Breast epithelium (tissue), 4 donors: ENCODE data around the gene LMO2. TPM values are rescaled to one million over a fixed set of nuclear protein-coding genes. Genes with fewer than 3 reads are reported as not detected.

Source experiments
- DNase-seq, 2 donors: peaks; one replicate each; pipeline ENCODE4 v3.0.0-alpha.2; 2019; ENCODE audit warnings: low spot score in 2 of 2
- H3K27ac ChIP-seq, 2 donors: fragments of 200-600 bp; sonication (generic) in 1 of 2; one replicate each; pipeline ENCODE4 v1.5.1; 2016 to 2019; ENCODE audit warnings: mild to moderate bottlenecking in 1 of 2
- H3K27me3 ChIP-seq, 2 donors: fragments of 200-600 bp; sonication (generic) in 1 of 2; one replicate each; pipeline versions ENCODE4 v1.5.1 to v1.6.0; 2017 to 2019; ENCODE audit warnings: control low read depth in 1 of 2, mild to moderate bottlenecking in 1 of 2
- H3K36me3 ChIP-seq: fragments of 200-600 bp; one replicate; pipeline ENCODE4 v1.5.1; 2019
- H3K4me1 ChIP-seq, 2 donors: fragments of 200-600 bp; sonication (generic); one replicate each; pipeline ENCODE4 v1.5.1; 2016 to 2019; ENCODE audit warnings: control low read depth in 1 of 2
- H3K4me3 ChIP-seq, 3 donors: fragments of 200-600 bp; sonication (generic); 1 replicate in 2 of 3; 2 replicates in 1 of 3; pipeline ENCODE4 v1.5.1; 2016 to 2019; ENCODE audit warnings: mild to moderate bottlenecking in 3 of 3, moderate library complexity in 2 of 3
- H3K9me3 ChIP-seq, 2 donors: fragments of 200-600 bp; sonication (generic) in 1 of 2; one replicate each; pipeline ENCODE4 v1.5.1; 2016 to 2019; ENCODE audit warnings: control low read depth in 1 of 2
- POLR2A ChIP-seq: fragments of 450-650 bp; IDR thresholded peaks from one replicate; pipeline ENCODE4 v1.6.1; 2016; ENCODE audit warnings: antibody characterized with exemption, mild to moderate bottlenecking, moderate library complexity
- POLR2AphosphoS5 ChIP-seq, 3 donors: sonication (generic); formaldehyde crosslinking; IDR thresholded peaks; one replicate each; pipeline ENCODE4 v1.6.1; 2017; ENCODE audit warnings: antibody characterized with exemption in 3 of 3
- intact Hi-C: fragments of 100-400 bp; cut with DNase I; formaldehyde crosslinking; loops from one replicate; pipeline ENCODE4 v1.15.1; 2023; ENCODE audit warnings: low total_unique reads
- total RNA-seq, 3 donors: library from RNA; depleted of rRNA; stranded (reverse); fragments of >200 nt; gene quantifications; one replicate each; pipeline ENCODE4 v1.1.0, GENCODE V29; 2016
- TF ChIP-seq, protein P1 (sequence below), 3 donors: fragments of 450-650 bp; IDR thresholded peaks; one replicate each; pipeline ENCODE4 v1.5.1; 2016 to 2017; ENCODE audit warnings: antibody characterized with exemption in 3 of 3, mild to moderate bottlenecking in 3 of 3, moderate library complexity in 3 of 3

Gene LMO2
- total RNA-seq, 3 donors from 2014 or later: 19.5 to 21.9 (median 20.0) TPM

DNA sequence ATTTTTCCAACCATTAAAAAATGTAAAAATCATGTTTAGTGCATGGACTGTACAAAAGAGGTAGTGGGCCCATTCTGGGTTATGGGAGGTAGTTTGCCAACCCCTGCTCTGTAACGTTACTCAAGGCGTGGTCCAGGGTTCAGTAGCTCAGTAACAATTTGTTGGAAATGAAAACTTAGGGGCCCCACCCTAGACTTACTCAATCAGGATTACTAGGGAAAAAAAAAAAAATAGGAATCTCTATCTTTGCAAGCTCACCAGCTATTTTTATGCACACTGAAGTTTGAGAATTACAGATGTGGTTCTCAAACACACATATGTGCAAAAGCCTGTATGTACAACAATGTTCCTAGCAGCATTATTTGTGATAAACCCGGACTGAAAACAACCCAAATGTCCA, 17.3 kb upstream of the LMO2 start:
- H3K27ac ChIP-seq: no peak overlapping the region
- intact Hi-C loops: no loop called here
- TF ChIP-seq, protein P1, sequence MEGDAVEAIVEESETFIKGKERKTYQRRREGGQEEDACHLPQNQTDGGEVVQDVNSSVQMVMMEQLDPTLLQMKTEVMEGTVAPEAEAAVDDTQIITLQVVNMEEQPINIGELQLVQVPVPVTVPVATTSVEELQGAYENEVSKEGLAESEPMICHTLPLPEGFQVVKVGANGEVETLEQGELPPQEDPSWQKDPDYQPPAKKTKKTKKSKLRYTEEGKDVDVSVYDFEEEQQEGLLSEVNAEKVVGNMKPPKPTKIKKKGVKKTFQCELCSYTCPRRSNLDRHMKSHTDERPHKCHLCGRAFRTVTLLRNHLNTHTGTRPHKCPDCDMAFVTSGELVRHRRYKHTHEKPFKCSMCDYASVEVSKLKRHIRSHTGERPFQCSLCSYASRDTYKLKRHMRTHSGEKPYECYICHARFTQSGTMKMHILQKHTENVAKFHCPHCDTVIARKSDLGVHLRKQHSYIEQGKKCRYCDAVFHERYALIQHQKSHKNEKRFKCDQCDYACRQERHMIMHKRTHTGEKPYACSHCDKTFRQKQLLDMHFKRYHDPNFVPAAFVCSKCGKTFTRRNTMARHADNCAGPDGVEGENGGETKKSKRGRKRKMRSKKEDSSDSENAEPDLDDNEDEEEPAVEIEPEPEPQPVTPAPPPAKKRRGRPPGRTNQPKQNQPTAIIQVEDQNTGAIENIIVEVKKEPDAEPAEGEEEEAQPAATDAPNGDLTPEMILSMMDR (IDR thresholded peaks at IDR 0.05): no peak
- TF ChIP-seq POLR2A (no peak), POLR2AphosphoS5 (IDR thresholded peaks at IDR 0.05) (no peak)

DNA sequence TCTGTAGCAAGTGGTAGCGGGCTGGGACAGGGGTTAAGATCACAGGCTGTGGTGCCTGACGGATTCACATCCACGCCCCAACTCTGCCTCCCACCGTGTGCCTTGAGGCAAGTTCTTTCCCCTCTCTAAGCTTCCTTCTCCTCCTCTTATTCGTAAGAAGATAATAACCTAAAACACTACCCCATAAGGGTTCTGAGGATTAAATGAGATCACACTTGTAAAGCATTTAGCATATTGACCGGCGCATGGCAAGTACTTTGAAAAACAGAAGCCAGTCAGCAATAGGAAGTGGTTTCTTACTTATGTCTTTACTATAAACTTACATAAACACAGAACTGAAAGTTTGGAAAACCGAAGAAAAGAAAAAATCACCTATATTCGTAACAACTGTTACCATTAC, 15.5 kb upstream of the LMO2 start:
- no peak overlapping the region for H3K4me3 ChIP-seq
- TF ChIP-seq, protein P1 (IDR thresholded peaks at IDR 0.05): no peak
- TF ChIP-seq POLR2A (no peak), POLR2AphosphoS5 (IDR thresholded peaks at IDR 0.05) (no peak)
- H3K36me3 ChIP-seq: no peaks in the 10 kb centered on the region
- no peaks in the 10 kb centered on the region for H3K27me3 ChIP-seq
- no peaks in the 10 kb centered on the region for H3K9me3 ChIP-seq
- H3K4me1 ChIP-seq: no peaks in the 10 kb centered on the region
- H3K27ac ChIP-seq: no peak overlapping the region
- DNase-seq: no peak
- intact Hi-C loops: no loop called here

More for the DNA sequence above, 17.3 kb upstream of the LMO2 start:
- Histone ChIP-seq H3K9me3 (no peaks in the 10 kb centered on the region), H3K4me1 (no peaks in the 10 kb centered on the region), H3K27me3 (no peaks in the 10 kb centered on the region), H3K4me3 (no peak overlapping the region), H3K36me3 (no peaks in the 10 kb centered on the region)
- DNase-seq: no peak

DNA sequence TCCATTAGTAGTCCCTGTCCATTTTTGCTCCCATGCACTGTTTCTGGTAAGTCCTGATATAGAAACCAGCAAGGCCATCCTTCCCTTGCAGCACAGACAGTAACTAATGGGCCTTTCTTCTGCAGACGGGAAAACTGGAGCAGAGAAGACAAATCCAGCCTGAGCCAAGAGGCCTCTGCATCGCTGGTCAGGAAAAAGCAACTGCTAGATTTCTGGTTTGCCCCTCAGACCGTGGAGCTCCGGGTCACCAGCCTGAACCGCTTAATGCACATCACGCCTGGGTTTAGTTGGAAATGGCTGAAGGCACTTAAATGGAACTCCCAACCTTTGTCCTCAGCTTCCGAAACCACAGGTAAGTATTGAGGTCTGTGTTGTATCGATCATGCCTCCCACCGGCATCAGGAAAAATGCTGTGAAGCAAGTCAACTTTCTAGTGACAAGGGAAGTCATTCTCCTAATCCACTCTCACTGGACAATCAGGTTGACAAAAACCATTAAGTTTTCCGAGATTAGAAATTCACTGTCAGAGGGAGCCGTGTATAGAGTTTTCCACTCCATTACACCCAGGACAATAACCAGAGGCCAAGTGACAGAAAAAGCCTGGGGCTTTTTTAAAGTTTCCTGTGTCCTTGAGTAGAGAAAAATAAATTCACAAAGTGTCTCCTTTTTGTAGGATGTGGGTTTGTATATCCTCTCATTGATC, 14.8 kb upstream of the LMO2 start:
- Histone ChIP-seq H3K27me3 (no peaks in the 10 kb centered on the region), H3K27ac (no peak overlapping the region), H3K4me1 (no peaks in the 10 kb centered on the region), H3K4me3 (no peak overlapping the region), H3K36me3 (no peaks in the 10 kb centered on the region), H3K9me3 (no peaks in the 10 kb centered on the region)
- no peak for DNase-seq
- intact Hi-C loops: no loop called here
- no peak for TF ChIP-seq POLR2AphosphoS5 (IDR thresholded peaks at IDR 0.05)
- TF ChIP-seq POLR2A: no peak
- TF ChIP-seq, protein P1 (IDR thresholded peaks at IDR 0.05): no peak

DNA sequence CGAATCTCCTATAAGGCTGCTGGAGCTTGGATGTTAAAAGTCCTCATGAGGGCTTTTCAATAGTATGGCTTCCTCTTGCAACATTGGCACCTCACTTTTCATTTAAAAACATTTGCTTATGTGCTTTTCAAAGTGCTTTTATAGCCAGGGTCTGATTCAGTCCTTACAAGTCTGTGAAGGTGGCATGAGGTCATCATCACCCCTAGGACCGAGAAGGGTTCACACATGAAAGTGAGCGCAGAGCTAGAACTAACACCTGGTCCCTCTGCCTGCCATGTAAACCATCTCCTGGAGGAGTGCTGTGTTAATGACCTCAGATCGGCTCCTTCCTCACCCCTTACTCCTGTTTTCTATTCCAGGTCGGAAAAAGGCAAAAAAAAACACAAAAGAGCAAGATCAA, 12.2 kb upstream of the LMO2 start:
- peaks cover 0 to 9% of the 10 kb centered on the region in 2 donors for H3K4me1 ChIP-seq
- no peaks in the 10 kb centered on the region for H3K27me3 ChIP-seq
- no peaks in the 10 kb centered on the region for H3K36me3 ChIP-seq
- DNase-seq: no peak
- no peak for TF ChIP-seq POLR2A
- TF ChIP-seq, protein P1 (IDR thresholded peaks at IDR 0.05): no peak
- TF ChIP-seq POLR2AphosphoS5 (IDR thresholded peaks at IDR 0.05): no peak
- intact Hi-C loops: no loop called here
- no peaks in the 10 kb centered on the region for H3K9me3 ChIP-seq
- H3K27ac ChIP-seq: no peak overlapping the region
- H3K4me3 ChIP-seq: no peak overlapping the region

DNA sequence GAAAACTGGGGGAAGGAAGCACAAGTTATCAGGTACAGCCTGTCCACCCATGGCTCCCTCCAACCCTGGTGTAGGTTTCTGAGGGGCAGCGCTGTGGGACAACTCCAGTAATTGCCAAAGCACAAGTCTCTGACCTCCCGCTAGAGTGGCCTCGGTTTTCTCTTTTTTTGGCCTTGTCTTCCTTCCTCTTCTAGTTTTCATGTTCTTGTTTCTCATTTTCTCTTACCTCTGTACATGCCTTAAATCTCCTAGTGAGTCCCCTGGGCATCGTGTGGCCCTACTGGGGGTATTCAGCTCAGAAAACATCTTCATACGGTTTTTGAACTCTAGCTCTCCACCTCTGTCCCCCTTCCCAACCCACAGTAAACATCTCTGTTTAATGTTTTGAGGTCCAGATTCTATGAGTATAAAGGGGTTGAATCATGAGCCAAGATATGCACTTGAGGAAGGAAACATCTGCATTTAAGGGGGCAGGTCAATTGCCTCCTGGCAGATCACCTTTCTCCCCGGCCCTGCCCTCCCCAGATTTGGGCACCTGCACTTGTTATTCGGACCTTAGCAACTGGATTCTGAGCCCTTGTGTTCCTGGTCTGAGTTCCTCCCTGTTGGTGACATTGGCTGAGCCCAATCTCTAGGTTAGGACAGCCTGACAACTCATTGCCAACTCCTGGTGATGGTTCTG, 8.4 kb upstream of the LMO2 start:
- intact Hi-C loops: no loop called here
- no peak for DNase-seq

More for the DNA sequence above, 8.4 kb upstream of the LMO2 start:
- peaks cover 0 to 13% of the 10 kb centered on the region in 2 donors for H3K4me1 ChIP-seq
- TF ChIP-seq POLR2AphosphoS5 (IDR thresholded peaks at IDR 0.05): no peak
- no peak for TF ChIP-seq POLR2A
- TF ChIP-seq, protein P1 (IDR thresholded peaks at IDR 0.05): no peak
- no peaks in the 10 kb centered on the region for H3K36me3 ChIP-seq
- no peaks in the 10 kb centered on the region for H3K27me3 ChIP-seq
- H3K27ac ChIP-seq: peak overlapping the region; percentile 70 to 77
- H3K9me3 ChIP-seq: no peaks in the 10 kb centered on the region
- no peak overlapping the region for H3K4me3 ChIP-seq
